Measurements from ENCODE around the gene PHRF1.
"Not testable (repeated sequence)": the region's sequence is repeated elsewhere in the genome, so short reads cannot be mapped to it uniquely, and the experiment has no call there.

Gene PHRF1

DNA sequence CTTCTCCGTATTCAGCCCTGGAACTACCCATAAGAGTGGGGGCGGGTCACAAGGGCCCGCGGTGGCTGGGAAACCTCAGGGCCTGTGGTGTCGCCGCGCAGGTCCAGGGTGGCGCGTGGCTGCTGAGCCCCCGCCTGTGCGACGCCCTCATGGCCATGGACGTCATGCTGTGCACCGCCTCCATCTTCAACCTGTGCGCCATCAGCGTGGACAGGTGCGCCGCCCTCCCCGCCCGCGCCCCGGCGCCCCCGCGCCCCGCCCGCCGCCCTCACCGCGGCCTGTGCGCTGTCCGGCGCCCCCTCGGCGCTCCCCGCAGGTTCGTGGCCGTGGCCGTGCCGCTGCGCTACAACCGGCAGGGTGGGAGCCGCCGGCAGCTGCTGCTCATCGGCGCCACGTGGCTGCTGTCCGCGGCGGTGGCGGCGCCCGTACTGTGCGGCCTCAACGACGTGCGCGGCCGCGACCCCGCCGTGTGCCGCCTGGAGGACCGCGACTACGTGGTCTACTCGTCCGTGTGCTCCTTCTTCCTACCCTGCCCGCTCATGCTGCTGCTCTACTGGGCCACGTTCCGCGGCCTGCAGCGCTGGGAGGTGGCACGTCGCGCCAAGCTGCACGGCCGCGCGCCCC is 63.2 kb downstream of the PHRF1 start:
- Histone ChIP-seq H3K4me3 (no peak overlapping the region), H3K27ac (no peak overlapping the region)

- H3K4me3 ChIP-seq = no peak overlapping the region
- H3K27ac ChIP-seq = no peak overlapping the region
These were observed 63.9 kb downstream of the PHRF1 start for GRCh38 chr11:640021-640706.

DNA sequence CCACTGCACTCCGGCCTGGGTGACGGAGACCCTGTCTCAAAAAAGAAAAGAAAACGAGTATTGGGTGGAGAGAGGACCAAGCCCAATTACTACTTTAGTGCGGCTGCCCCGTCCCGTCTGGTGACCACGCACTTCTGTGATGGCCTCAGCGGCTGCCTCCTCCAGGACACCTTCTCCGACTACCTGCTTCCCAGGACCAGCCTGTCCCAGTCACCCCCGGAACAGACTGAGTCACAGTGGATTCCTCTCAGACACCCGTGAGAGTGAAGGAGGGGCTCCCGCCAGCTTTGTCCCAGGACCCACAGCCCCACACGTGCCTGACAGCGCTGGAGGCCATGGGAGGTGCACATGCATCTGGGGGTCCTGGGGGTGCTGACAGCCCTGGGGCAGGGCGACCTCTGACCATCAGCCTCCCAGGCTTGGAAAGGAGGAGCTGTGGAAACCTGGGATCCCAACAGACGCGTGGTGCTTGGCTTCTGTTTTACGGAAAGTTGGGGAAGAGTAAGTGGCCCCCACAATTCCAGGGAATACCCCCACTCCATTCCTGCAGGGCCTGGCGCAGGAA is 65.6 kb downstream of the PHRF1 start:
- no peak overlapping the region for H3K4me3 ChIP-seq
- no peak overlapping the region for H3K27ac ChIP-seq

- no peak overlapping the region for H3K27ac ChIP-seq
- H3K4me3 ChIP-seq = no peak overlapping the region
These were observed 67.1 kb downstream of the PHRF1 start for GRCh38 chr11:643366-643765.

- Histone ChIP-seq H3K27ac (no peak overlapping the region), H3K4me3 (no peak overlapping the region)
These were observed 67.8 kb downstream of the PHRF1 start for GRCh38 chr11:643849-644738.

DNA sequence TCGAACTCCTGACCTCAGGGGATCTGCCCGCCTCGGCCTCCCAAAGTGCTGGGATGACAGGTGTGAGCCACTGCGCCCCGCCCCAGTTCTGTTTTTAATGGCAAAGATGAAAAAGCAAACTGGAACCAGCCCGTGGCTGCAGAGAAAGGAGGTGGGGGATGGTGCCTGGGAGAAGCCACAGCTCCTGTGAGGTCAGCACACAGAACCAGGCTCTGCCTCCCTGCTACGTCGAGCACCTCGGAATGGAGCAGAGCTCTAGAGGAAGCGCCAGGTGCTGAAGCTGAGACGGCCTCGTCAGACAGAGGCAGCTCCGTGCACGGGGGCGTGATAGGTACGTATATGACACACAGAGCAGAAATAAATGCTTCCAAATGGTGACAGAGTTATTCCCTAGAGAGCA is 69.3 kb downstream of the PHRF1 start:
- no peak overlapping the region for H3K4me3 ChIP-seq
- H3K27ac ChIP-seq = no peak overlapping the region

GRCh38 chr11:646214-646613 is 69.9 kb downstream of the PHRF1 start:
- H3K4me3 ChIP-seq = no peak overlapping the region
- H3K27ac ChIP-seq = no peak overlapping the region

GRCh38 chr11:647672-648158 is 71.4 kb downstream of the PHRF1 start:
- not testable (repeated sequence) for H3K4me3 ChIP-seq, H3K27ac ChIP-seq

GRCh38 chr11:650482-650881 is 74.2 kb downstream of the PHRF1 start:
- H3K4me3 ChIP-seq = no peak overlapping the region
- no peak overlapping the region for H3K27ac ChIP-seq

GRCh38 chr11:653136-653535 is 76.9 kb downstream of the PHRF1 start:
- not testable (repeated sequence) for H3K27ac ChIP-seq, H3K4me3 ChIP-seq

DNA sequence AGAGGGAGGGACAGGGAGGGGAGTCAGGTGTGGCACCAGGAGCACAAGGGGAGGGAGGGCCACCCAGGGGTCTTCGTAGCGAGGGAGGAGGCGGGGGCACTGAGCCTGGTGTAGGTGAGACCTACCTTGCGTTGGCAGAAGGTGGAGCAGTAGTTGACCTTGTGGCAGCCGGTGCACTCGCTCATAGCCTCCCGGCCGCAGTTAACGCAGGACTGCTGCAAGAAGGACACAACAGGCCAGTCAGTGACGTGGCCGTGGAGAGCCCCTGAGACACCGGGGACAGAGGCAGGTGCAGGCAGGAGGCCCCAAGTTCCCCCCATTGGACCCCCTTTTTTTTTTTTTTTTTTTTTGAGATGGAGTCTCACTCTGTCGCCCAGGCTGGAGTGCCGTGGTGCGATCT is 77.6 kb downstream of the PHRF1 start:
- H3K27ac ChIP-seq = no peak overlapping the region
- no peak overlapping the region for H3K4me3 ChIP-seq

- not testable (repeated sequence) for H3K27ac ChIP-seq, H3K4me3 ChIP-seq
These were observed 78.2 kb downstream of the PHRF1 start for GRCh38 chr11:654444-654843.

- H3K27ac ChIP-seq = no peak overlapping the region
- no peak overlapping the region for H3K4me3 ChIP-seq
These were observed 78.9 kb downstream of the PHRF1 start for GRCh38 chr11:655036-655726.

DNA sequence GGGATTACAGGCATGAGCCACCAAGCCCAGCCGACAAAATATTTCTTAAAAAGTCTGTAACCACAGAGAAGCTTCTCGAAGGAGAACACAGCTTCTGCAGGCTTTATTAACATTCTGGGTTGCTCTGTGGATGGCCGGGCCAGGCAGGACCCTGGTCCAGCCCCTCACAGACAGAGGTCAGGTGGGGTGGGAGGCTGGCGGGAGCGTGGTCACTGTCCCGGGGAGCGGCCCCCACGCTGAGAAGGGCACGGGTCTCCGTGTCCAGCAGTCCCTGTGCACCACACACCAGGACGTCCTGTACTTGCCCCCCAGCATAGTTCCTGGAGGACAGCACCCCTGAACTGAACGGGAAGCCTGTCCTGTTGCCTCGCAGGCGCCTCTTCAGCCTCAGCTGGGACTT is 80.2 kb downstream of the PHRF1 start:
- H3K4me3 ChIP-seq = no peak overlapping the region
- H3K27ac ChIP-seq = no peak overlapping the region

DNA sequence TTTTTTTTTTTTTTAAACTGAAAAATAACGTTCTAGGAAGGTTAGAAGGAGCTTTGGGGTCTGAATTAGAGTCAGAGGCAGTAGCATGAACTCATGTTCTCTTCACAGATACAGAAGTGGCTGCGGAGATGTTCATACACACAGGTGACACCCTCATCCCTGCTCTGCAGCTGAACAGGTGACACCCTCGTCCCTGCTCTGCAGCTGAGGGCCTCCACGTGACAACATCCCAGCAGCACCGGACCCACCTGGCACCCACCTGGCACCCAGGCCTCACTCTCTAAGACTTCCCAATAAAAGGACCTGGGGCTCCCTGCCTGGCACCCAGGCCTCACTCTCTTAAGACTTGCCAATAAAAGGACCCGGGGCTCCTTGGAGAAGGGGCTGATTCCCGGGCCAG is 80.6 kb downstream of the PHRF1 start:
- Histone ChIP-seq H3K27ac (no peak overlapping the region), H3K4me3 (no peak overlapping the region)

GRCh38 chr11:657691-658126 is 81.4 kb downstream of the PHRF1 start:
- H3K4me3 ChIP-seq = no peak overlapping the region
- peak overlapping the region in 2 of 21 experiments; percentile 29 for H3K27ac ChIP-seq

- Histone ChIP-seq H3K27ac (no peak overlapping the region), H3K4me3 (no peak overlapping the region)
These were observed 83.3 kb downstream of the PHRF1 start for GRCh38 chr11:659532-660085.

GRCh38 chr11:660281-660680 is 84.0 kb downstream of the PHRF1 start:
- H3K27ac ChIP-seq = no peak overlapping the region
- no peak overlapping the region for H3K4me3 ChIP-seq

DNA sequence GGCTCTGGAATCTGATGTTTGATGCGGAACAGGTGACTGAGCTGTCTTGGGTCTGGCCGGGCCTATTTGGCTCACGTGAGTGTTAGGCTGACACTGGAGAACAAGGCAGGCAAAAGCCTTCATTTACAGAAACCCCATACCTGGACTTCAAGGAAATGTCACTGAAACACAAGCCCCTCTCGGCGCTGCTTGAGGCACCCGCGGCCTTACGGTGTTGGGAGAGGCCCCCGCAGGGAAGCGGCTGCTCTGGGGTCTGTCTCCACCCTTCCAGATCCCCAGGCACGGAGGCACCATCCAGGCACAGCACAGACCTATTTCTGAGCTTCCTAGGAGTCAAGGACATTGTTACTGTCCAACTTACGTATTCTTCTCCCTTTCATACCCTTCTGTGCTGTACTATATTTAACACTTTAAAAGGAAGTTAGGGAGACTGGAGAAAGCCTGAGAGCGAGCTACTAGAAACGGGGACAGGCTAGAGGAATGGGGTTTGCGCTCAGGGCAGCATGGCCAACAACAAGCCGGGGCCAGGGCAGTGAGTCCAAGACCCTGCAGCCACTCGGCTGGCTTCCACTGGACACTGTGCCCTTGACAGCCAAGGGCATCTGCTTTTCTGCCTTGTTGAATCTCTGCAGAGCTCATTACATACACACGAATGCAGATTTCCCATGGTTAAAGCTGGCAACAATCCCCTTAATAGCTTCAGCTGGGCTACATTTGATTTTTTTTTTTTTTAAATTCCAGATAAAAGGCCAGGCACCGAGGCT is 84.6 kb downstream of the PHRF1 start:
- Histone ChIP-seq H3K27ac (no peak overlapping the region), H3K4me3 (no peak overlapping the region)

Data from skin epidermis (tissue), 12 donors.